Mononuclear cell (primary cell): ENCODE measurements around the gene CHEK2. TPM values are rescaled to one million over a fixed set of nuclear protein-coding genes. Genes with fewer than 3 reads are reported as not detected.

ENCODE experiments used
- total RNA-seq: library from RNA; depleted of rRNA; stranded (reverse); fragments of >200 nt; gene quantifications from one replicate; pipeline ENCODE4 v1.2.3, GENCODE V29; 2012

Gene CHEK2
- total RNA-seq, 1 donor: 5.1 TPM

Other genes starting within 250 kb of the CHEK2 start
- 1.5 TPM for gene TTC28, start 62.0 kb downstream of the CHEK2 start, total RNA-seq
- 8.3 TPM for gene HSCB, start 219 bp upstream of the CHEK2 start, total RNA-seq
- 26.3 TPM for gene CCDC117, start 30.9 kb upstream of the CHEK2 start, total RNA-seq
- 221 TPM for gene XBP1, start 58.7 kb upstream of the CHEK2 start, total RNA-seq
- 0.52 TPM for gene ZNRF3, start 141.8 kb upstream of the CHEK2 start, total RNA-seq